H9 (cell line): ENCODE results near the gene SCTR. TPM values are rescaled to one million over a fixed set of nuclear protein-coding genes. Genes with fewer than 3 reads are reported as not detected.

Experiments used
- DNase-seq: peaks from one replicate; pipeline ENCODE4 v3.0.0-alpha.2; 2017
- H2AFZ ChIP-seq: one replicate; pipeline ENCODE4 v1.6.1; 2013; ENCODE audit warnings: mild to moderate bottlenecking, low read length, control low read depth, moderate library complexity
- H2AK5ac ChIP-seq: 2 replicates; pipeline ENCODE4 v1.6.1; 2013; ENCODE audit warnings: low read length, control low read depth, mixed read lengths; ENCODE audit not compliant: insufficient read length
- H2BK120ac ChIP-seq: one replicate; pipeline ENCODE4 v1.6.1; 2013; ENCODE audit warnings: low read depth, mild to moderate bottlenecking, low read length, control low read depth, inconsistent platforms; ENCODE audit not compliant: poor library complexity, severe bottlenecking
- H2BK12ac ChIP-seq: 2 replicates; pipeline ENCODE4 v1.6.1; 2013; ENCODE audit warnings: low read length, control low read depth, mixed read lengths, low read depth; ENCODE audit not compliant: insufficient read length
- H2BK15ac ChIP-seq: 2 replicates; pipeline ENCODE4 v1.6.1; 2013; ENCODE audit warnings: low read depth, low read length, control low read depth
- H2BK20ac ChIP-seq: one replicate; pipeline ENCODE4 v1.6.1; 2013; ENCODE audit warnings: low read depth, mild to moderate bottlenecking, low read length, control low read depth, inconsistent platforms; ENCODE audit not compliant: poor library complexity, severe bottlenecking
- H2BK5ac ChIP-seq: 2 replicates; pipeline ENCODE4 v1.6.1; 2013; ENCODE audit warnings: low read length, control low read depth, mixed read lengths; ENCODE audit not compliant: insufficient read length
- H3K14ac ChIP-seq: 2 replicates; pipeline ENCODE4 v1.6.1; 2013; ENCODE audit warnings: low read length, control low read depth; ENCODE audit not compliant: insufficient read depth
- H3K18ac ChIP-seq: 2 replicates; pipeline ENCODE4 v1.6.1; 2013; ENCODE audit warnings: low read depth, mild to moderate bottlenecking, mixed read lengths, low read length, control low read depth; ENCODE audit not compliant: insufficient read length
- H3K23ac ChIP-seq: 2 replicates; pipeline ENCODE4 v1.6.1; 2013; ENCODE audit warnings: low read length, control low read depth, mixed read lengths, low read depth; ENCODE audit not compliant: insufficient read length
- H3K23me2 ChIP-seq: 2 replicates; pipeline ENCODE4 v1.6.1; 2013; ENCODE audit warnings: low read depth, mild to moderate bottlenecking, mixed read lengths, low read length, control low read depth; ENCODE audit not compliant: insufficient read length, poor library complexity, severe bottlenecking
- H3K27ac ChIP-seq: 2 replicates; pipeline ENCODE4 v1.5.1; 2013; ENCODE audit warnings: low read length, control low read depth, mixed read lengths, low read depth; ENCODE audit not compliant: insufficient read length
- H3K27me3 ChIP-seq: 2 replicates; pipeline ENCODE4 v1.6.1; 2013; ENCODE audit warnings: low read length, control low read depth, inconsistent platforms; ENCODE audit not compliant: insufficient read depth
- H3K4ac ChIP-seq: 2 replicates; pipeline ENCODE4 v1.6.1; 2013; ENCODE audit warnings: low read depth, mild to moderate bottlenecking, control low read depth, inconsistent platforms, low read length, moderate library complexity
- H3K4me1 ChIP-seq: 2 replicates; pipeline ENCODE4 v1.6.1; 2013; ENCODE audit warnings: low read length, control low read depth, inconsistent platforms; ENCODE audit not compliant: insufficient read depth
- H3K4me2 ChIP-seq: 2 replicates; pipeline ENCODE4 v1.6.1; 2013; ENCODE audit warnings: low read length, control low read depth, mixed read lengths; ENCODE audit not compliant: insufficient read length, insufficient read depth
- H3K56ac ChIP-seq: 2 replicates; pipeline ENCODE4 v1.6.1; 2013; ENCODE audit warnings: low read depth, mild to moderate bottlenecking, mixed read lengths, low read length, control low read depth; ENCODE audit not compliant: insufficient read length
- H3K79me1 ChIP-seq: 2 replicates; pipeline ENCODE4 v1.6.1; 2013; ENCODE audit warnings: low read depth, mild to moderate bottlenecking, moderate library complexity, low read length, control low read depth, inconsistent platforms; ENCODE audit not compliant: insufficient read depth, poor library complexity, severe bottlenecking
- H3K79me2 ChIP-seq: 2 replicates; pipeline ENCODE4 v1.6.1; 2013; ENCODE audit warnings: low read length, control low read depth, inconsistent platforms; ENCODE audit not compliant: insufficient read depth
- H3K9ac ChIP-seq: 2 replicates; pipeline ENCODE4 v1.6.1; 2013; ENCODE audit warnings: low read length, control low read depth, mixed read lengths; ENCODE audit not compliant: insufficient read length; ENCODE audit errors: extremely low read depth
- H3K9me3 ChIP-seq: one replicate; pipeline ENCODE4 v1.6.1; 2013; ENCODE audit warnings: low read depth, low read length, inconsistent platforms; ENCODE audit not compliant: control insufficient read depth
- H3T11ph ChIP-seq: one replicate; pipeline ENCODE4 v1.6.1; 2013; ENCODE audit warnings: mild to moderate bottlenecking, low read length, control low read depth, inconsistent platforms
- H4K20me1 ChIP-seq: one replicate; pipeline ENCODE4 v1.6.1; 2013; ENCODE audit not compliant: control insufficient read depth, insufficient read length, insufficient read depth
- H4K5ac ChIP-seq: 2 replicates; pipeline ENCODE4 v1.6.1; 2013; ENCODE audit warnings: low read depth, mild to moderate bottlenecking, mixed read lengths, low read length, control low read depth; ENCODE audit not compliant: insufficient read length
- H4K8ac ChIP-seq: replicated peaks from 2 replicates; pipeline ENCODE4 v1.6.1; 2013; ENCODE audit warnings: low read length, control low read depth, mixed read lengths, low read depth; ENCODE audit not compliant: insufficient read length
- H4K91ac ChIP-seq: 2 replicates; pipeline ENCODE4 v1.6.1; 2013; ENCODE audit warnings: low read depth, mild to moderate bottlenecking, moderate library complexity, mixed read lengths, low read length, control low read depth; ENCODE audit not compliant: insufficient read length
- H3K27ac Mint-ChIP-seq, 3 experiments: 2 replicates in 2 of 3; 3 replicates in 1 of 3; pipeline ENCODE4 v1.8.0; 2020 to 2021; ENCODE audit warnings: mixed read lengths in 3 of 3, mild to moderate bottlenecking in 1 of 3, moderate library complexity in 1 of 3
- H3K27me3 Mint-ChIP-seq: 2 replicates; pipeline ENCODE4 v1.8.0; 2021; ENCODE audit warnings: low read depth, mild to moderate bottlenecking, moderate library complexity, mixed read lengths
- H3K36me3 Mint-ChIP-seq, 3 experiments: 2 replicates in 2 of 3; 3 replicates in 1 of 3; pipeline ENCODE4 v1.8.0; 2020 to 2021; ENCODE audit warnings: low read depth in 3 of 3, mixed read lengths in 3 of 3; ENCODE audit not compliant: insufficient read depth in 1 of 3
- H3K4me1 Mint-ChIP-seq, 2 experiments: 2 replicates each; pipeline ENCODE4 v1.8.0; 2020; ENCODE audit warnings: mixed read lengths in 2 of 2
- H3K4me3 Mint-ChIP-seq, 2 experiments: 2 replicates in 1 of 2; 3 replicates in 1 of 2; pipeline ENCODE4 v1.8.0; 2020 to 2021; ENCODE audit warnings: mild to moderate bottlenecking in 2 of 2, mixed read lengths in 2 of 2, moderate library complexity in 1 of 2
- H3K9me3 Mint-ChIP-seq, 2 experiments: 2 replicates in 1 of 2; 3 replicates in 1 of 2; pipeline ENCODE4 v1.8.0; 2020; ENCODE audit warnings: mild to moderate bottlenecking in 2 of 2, mixed read lengths in 2 of 2, moderate library complexity in 1 of 2
- WGBS: extraction: QIAGEN DNeasy Blood & Tissue Kit; methylation state at CpG from one replicate; pipeline ENCODE4 v1.1.7; 2013; ENCODE audit warnings: missing lambda C conversion rate, low lambda C conversion rate, mixed read lengths; ENCODE audit not compliant: insufficient read length; ENCODE audit errors: extremely low coverage; 5-methylcytosine and 5-hydroxymethylcytosine counted together
- total RNA-seq: library from RNA; stranded (reverse); gene quantifications from 2 replicates; pipeline ENCODE4 v1.2.1, GENCODE V29; 2021
- TF ChIP-seq, protein P1 (sequence below): fragments of 200-600 bp; sonication (generic); conservative IDR thresholded peaks from 3 replicates; pipeline ENCODE4 v1.8.0; 2021; ENCODE audit warnings: antibody characterized with exemption, mild to moderate bottlenecking

SCTR gene
- total RNA-seq, 1 experiment from 2014 or later = not detected

DNA sequence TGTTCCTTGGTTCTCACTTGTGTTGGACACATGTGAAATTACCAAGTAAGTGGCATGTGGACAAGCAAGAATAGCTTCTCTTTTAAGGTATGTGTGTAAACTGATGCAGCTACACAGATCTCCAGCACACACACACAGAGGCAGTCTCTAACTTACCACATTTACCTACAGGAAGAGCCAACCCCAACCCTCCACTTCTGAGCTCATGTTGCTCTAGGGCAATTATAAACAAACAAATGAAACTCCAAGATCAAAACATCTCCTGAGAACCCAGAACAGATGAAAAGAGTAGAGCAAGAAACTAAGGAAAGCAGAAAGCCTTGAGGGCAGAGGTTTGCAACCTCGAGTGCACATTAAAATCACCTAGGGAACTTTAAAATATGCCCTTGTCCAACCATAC, 108.7 kb downstream of the SCTR start:
- WGBS = no CpG with 5 or more reads among the region's 1 CpG
- no peak overlapping the region for H3K27ac Mint-ChIP-seq
- H3K4me1 ChIP-seq = 0 out of 2 replicates have a peak, but pooled peaks cover 2% of the 10 kb centered on the region

More for the DNA sequence above, 108.7 kb downstream of the SCTR start:
- Histone ChIP-seq H2BK20ac (no peak overlapping the region), H3K4me2 (no peak overlapping the region), H2BK120ac (no peak overlapping the region), H4K91ac (no peak overlapping the region), H3T11ph (no peak overlapping the region), H3K27ac (no peak overlapping the region), H2BK12ac (no peak overlapping the region), H2AFZ (no peak overlapping the region), H4K8ac (no peak overlapping the region), H2BK5ac (no peak overlapping the region), H2AK5ac (no peak overlapping the region), H3K9ac (no peak overlapping the region), H4K20me1 (no peaks in the 10 kb centered on the region), H3K23ac (no peak overlapping the region), H3K27me3 (no peaks in the 10 kb centered on the region), H2BK15ac (no peak overlapping the region), H3K18ac (no peak overlapping the region), H3K79me1 (no peaks in the 10 kb centered on the region), H3K9me3 (no peaks in the 10 kb centered on the region), H3K14ac (no peak overlapping the region), H3K79me2 (no peaks in the 10 kb centered on the region), H3K4ac (no peak overlapping the region), H3K56ac (no peak overlapping the region), H4K5ac (no peak overlapping the region), H3K23me2 (no peaks in the 10 kb centered on the region)
- Mint-ChIP-seq H3K4me3 (no peak overlapping the region), H3K9me3 (peaks cover 2 to 28% of the 10 kb centered on the region in 2 experiments; a peak in 3 of 5 replicates), H3K27me3 (peaks cover 2% of the 10 kb centered on the region), H3K4me1 (peaks cover 7 to 9% of the 10 kb centered on the region in 2 experiments), H3K36me3 (peaks cover 0 to 12% (median 3%) of the 10 kb centered on the region in 3 experiments; a peak in 3 of 7 replicates)
- no peak for DNase-seq
- TF ChIP-seq, protein P1, sequence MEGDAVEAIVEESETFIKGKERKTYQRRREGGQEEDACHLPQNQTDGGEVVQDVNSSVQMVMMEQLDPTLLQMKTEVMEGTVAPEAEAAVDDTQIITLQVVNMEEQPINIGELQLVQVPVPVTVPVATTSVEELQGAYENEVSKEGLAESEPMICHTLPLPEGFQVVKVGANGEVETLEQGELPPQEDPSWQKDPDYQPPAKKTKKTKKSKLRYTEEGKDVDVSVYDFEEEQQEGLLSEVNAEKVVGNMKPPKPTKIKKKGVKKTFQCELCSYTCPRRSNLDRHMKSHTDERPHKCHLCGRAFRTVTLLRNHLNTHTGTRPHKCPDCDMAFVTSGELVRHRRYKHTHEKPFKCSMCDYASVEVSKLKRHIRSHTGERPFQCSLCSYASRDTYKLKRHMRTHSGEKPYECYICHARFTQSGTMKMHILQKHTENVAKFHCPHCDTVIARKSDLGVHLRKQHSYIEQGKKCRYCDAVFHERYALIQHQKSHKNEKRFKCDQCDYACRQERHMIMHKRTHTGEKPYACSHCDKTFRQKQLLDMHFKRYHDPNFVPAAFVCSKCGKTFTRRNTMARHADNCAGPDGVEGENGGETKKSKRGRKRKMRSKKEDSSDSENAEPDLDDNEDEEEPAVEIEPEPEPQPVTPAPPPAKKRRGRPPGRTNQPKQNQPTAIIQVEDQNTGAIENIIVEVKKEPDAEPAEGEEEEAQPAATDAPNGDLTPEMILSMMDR = no peak
